Panc1 (cell line): ENCODE data around the gene RGP1. TPM values are rescaled to one million over a fixed set of nuclear protein-coding genes. Genes with fewer than 3 reads are reported as not detected.

Experiments
- ATAC-seq: fragments of 200-7000 bp; cut with Tn5 transposase; 2 replicates; pipeline ENCODE4 v1.9.1; 2020; ENCODE audit warnings: mild to moderate bottlenecking, moderate library complexity
- BruUV-seq: library from RNA; stranded (reverse); fragments of 400-500 nt; replicated peaks from 2 replicates; lab custom pipeline; 2021; lab: Mats Ljungman, UMichigan
- CTCF ChIA-PET: fragments of 300-600 bp; sonication (Branson Sonifier 250); formaldehyde crosslinking; loops from one replicate; lab custom pipeline; 2022; ENCODE audit warnings: antibody characterized with exemption; lab: Charles Lee
- POLR2A ChIA-PET: fragments of 300-600 bp; sonication (Branson Sonifier 250); formaldehyde crosslinking; loops from one replicate; lab custom pipeline; 2022; ENCODE audit warnings: antibody characterized with exemption; lab: Charles Lee
- DNase-seq: peaks from one replicate; pipeline ENCODE4 v3.0.0-alpha.2; 2010; ENCODE audit warnings: low read depth, low spot score
- H3K27ac ChIP-seq: 2 replicates; pipeline ENCODE4 v1.5.1; 2011; ENCODE audit warnings: mild to moderate bottlenecking, low read length, inconsistent platforms
- H3K27me3 ChIP-seq: fragments of 200-500 bp; sonication (Bioruptor generic); 2 replicates; pipeline ENCODE4 v1.6.0; 2014; ENCODE audit warnings: low read length, inconsistent platforms; ENCODE audit not compliant: control insufficient read depth, insufficient read depth
- H3K36me3 ChIP-seq: fragments of 200-500 bp; sonication (Bioruptor generic); 2 replicates; pipeline ENCODE4 v1.5.1; 2014; ENCODE audit warnings: inconsistent platforms, mild to moderate bottlenecking, low read length, moderate library complexity; ENCODE audit not compliant: control insufficient read depth, insufficient read depth
- H3K4me1 ChIP-seq: 2 replicates; pipeline ENCODE4 v1.5.1; 2011; ENCODE audit warnings: inconsistent platforms, mild to moderate bottlenecking, low read length, moderate library complexity; ENCODE audit not compliant: control insufficient read depth, insufficient read depth
- H3K4me3 ChIP-seq, 2 experiments: 2 replicates each; pipeline ENCODE4 v1.5.1; 2011 to 2012; ENCODE audit warnings: low read depth in 2 of 2, low read length in 2 of 2, mild to moderate bottlenecking in 2 of 2, inconsistent platforms in 1 of 2, moderate library complexity in 1 of 2
- H3K9me3 ChIP-seq: fragments of 200-500 bp; sonication (Bioruptor generic); 2 replicates; pipeline ENCODE4 v1.5.1; 2014; ENCODE audit warnings: low read depth, mild to moderate bottlenecking, inconsistent platforms, low read length, moderate library complexity; ENCODE audit not compliant: control insufficient read depth, insufficient read depth
- CTCF ChIP-seq: fragments of 450-650 bp; IDR thresholded peaks from 2 replicates; pipeline ENCODE4 v1.5.1; 2017; ENCODE audit warnings: mild to moderate bottlenecking
- POLR2AphosphoS5 ChIP-seq: IDR thresholded peaks from 2 replicates; pipeline ENCODE4 v1.6.1; 2012; ENCODE audit warnings: mild to moderate bottlenecking, low read depth, low read length, moderate library complexity
- REST ChIP-seq, 2 experiments: IDR thresholded peaks; 2 replicates each; pipeline ENCODE4 v1.6.1; 2011 to 2012; ENCODE audit warnings: low read depth in 2 of 2, control low read depth in 1 of 2, low read length in 1 of 2, mild to moderate bottlenecking in 1 of 2, moderate library complexity in 1 of 2; ENCODE audit not compliant: insufficient read depth in 1 of 2
- SIN3A ChIP-seq: IDR thresholded peaks from 2 replicates; pipeline ENCODE4 v1.6.1; 2012; ENCODE audit warnings: low read depth, mild to moderate bottlenecking, low read length, moderate library complexity, borderline replicate concordance; ENCODE audit not compliant: insufficient read depth
- TCF7L2 ChIP-seq: IDR thresholded peaks from 2 replicates; pipeline ENCODE4 v1.6.1; 2011; ENCODE audit warnings: mild to moderate bottlenecking, low read depth, low read length, inconsistent platforms
- in situ Hi-C: cut with HindIII; loops from 2 replicates; pipeline ENCODE4 v1.10.0; 2016; ENCODE audit warnings: low sequenced_read_pairs, low pct_unique_long_range_greater_than_20kb
- intact Hi-C: fragments of 100-400 bp; cut with micrococcal nuclease; formaldehyde crosslinking; loops from one replicate; pipeline ENCODE4 v1.10.0; 2022; ENCODE audit not compliant: unreplicated experiment
- microRNA-seq: library from miRNA; unstranded; fragments of <30 nt; microRNA quantifications from one replicate; pipeline ENCODE4 v1.1.0, GENCODE V29; 2020; ENCODE audit not compliant: unreplicated experiment
- total RNA-seq: library from RNA; stranded (reverse); gene quantifications from one replicate; pipeline ENCODE4 v1.2.1, GENCODE V29; 2021; ENCODE audit not compliant: unreplicated experiment

RGP1 gene
- total RNA-seq, 1 experiment from 2014 or later, result 43.3 TPM

GRCh38 chr9:35806101-35806500 is 57.0 kb downstream of the RGP1 start:
- in situ Hi-C loops (no loop called here), intact Hi-C loops (no loop called here)
- ChIA-PET CTCF (interaction anchor here (1.3 kb wide), 1 partner anchor 16 kb away, joined by 6 read pairs; no protein-coding TSS in a partner anchor), POLR2A (no interaction called here)
- BruUV-seq, result no TSS peak
- Histone ChIP-seq H3K36me3 (peaks cover 3% of the 10 kb centered on the region; the same call in 1 of the 2 replicates), H3K4me1 (no peaks in the 10 kb centered on the region; the same call in 1 of the 2 replicates), H3K27ac (no peak overlapping the region), H3K9me3 (no peaks in the 10 kb centered on the region), H3K4me3 (no peak overlapping the region), H3K27me3 (no peaks in the 10 kb centered on the region)
- no peak for ATAC-seq
- DNase-seq, result no peak
- no peak for TF ChIP-seq SIN3A
- TF ChIP-seq CTCF, result no peak
- no peak for TF ChIP-seq REST (IDR thresholded peaks at IDR 0.05; ENCODE audit: insufficient read depth in 1 of 2, low read depth in 2 of 2, low read length in 1 of 2)
- TF ChIP-seq POLR2AphosphoS5, result no peak
- no peak for TF ChIP-seq TCF7L2

Small RNA genes lying within 50 kb of the gene (microRNA-seq; reads per million reads assigned to microRNA genes)
- gene MIR6852 (1.6 reads per million), gene MIR6853 (not detected)

Other genes with a start within 250 kb of the RGP1 start
- gene TESK1, start 144.0 kb upstream of the RGP1 start, total RNA-seq, result 55.0 TPM
- gene CD72, start 130.9 kb upstream of the RGP1 start, total RNA-seq, result 0.72 TPM
- gene SIT1, start 98.4 kb upstream of the RGP1 start, total RNA-seq, result not detected
- 29,896 TPM for gene RMRP, start 91.3 kb upstream of the RGP1 start, total RNA-seq
- 39.9 TPM for gene CCDC107, start 91.0 kb upstream of the RGP1 start, total RNA-seq
- 34.0 TPM for gene ARHGEF39, start 84.1 kb upstream of the RGP1 start, total RNA-seq
- 0.31 TPM for gene CA9, start 75.4 kb upstream of the RGP1 start, total RNA-seq
- 544 TPM for gene TPM2, start 59.4 kb upstream of the RGP1 start, total RNA-seq
- 347 TPM for gene TLN1, start 17.1 kb upstream of the RGP1 start, total RNA-seq
- gene CREB3, start 16.6 kb upstream of the RGP1 start, total RNA-seq, result 67.0 TPM
- gene GBA2, start 59 bp upstream of the RGP1 start, total RNA-seq, result 109 TPM
- gene MSMP, start 5.0 kb downstream of the RGP1 start, total RNA-seq, result 1.4 TPM
- 12.2 TPM for gene NPR2, start 42.3 kb downstream of the RGP1 start, total RNA-seq
- 0.90 TPM for gene SPAG8, start 63.0 kb downstream of the RGP1 start, total RNA-seq
- gene HINT2, start 65.8 kb downstream of the RGP1 start, total RNA-seq, result 75.6 TPM
- not detected for gene FAM221B, start 79.4 kb downstream of the RGP1 start, total RNA-seq
- gene TMEM8B, start 79.9 kb downstream of the RGP1 start, total RNA-seq, result 7.9 TPM
- not detected for gene OR13J1, start 121.1 kb downstream of the RGP1 start, total RNA-seq
- not detected for gene HRCT1, start 156.9 kb downstream of the RGP1 start, total RNA-seq
- gene SPAAR, start 160.2 kb downstream of the RGP1 start, total RNA-seq, result not detected
- gene OR2S2, start 208.9 kb downstream of the RGP1 start, total RNA-seq, result not detected